ENCODE data around the gene ARSD.

The ARSD gene

DNA sequence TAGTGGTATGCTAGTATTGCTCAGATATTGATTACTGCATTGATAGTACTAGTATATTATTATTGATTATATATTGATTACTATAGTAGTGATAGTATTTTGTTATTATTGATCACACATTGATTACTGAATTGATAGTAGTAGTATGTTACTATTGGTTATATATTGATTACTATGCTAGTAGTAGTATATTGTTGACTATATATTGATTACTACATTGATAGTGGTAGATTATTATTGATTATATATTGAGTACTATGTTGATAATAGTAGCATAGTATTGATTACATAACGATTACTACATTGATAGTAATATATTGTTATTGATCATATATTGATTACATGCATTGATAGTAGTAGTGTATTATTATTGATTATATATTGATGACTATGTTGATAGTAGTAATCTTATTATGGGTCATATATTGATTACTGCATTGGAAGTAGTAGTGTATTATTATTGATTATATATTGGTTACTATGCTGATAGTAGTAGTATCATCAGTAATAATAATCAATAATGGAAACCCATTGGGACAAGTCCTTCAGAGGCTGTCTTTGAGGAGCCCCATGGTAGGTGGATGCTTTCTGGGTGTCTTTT is 69.8 kb downstream of the ARSD start:
- in situ Hi-C loops (cut with HindIII; ENCODE audit: low sequenced_read_pairs) = no loop called here

DNA sequence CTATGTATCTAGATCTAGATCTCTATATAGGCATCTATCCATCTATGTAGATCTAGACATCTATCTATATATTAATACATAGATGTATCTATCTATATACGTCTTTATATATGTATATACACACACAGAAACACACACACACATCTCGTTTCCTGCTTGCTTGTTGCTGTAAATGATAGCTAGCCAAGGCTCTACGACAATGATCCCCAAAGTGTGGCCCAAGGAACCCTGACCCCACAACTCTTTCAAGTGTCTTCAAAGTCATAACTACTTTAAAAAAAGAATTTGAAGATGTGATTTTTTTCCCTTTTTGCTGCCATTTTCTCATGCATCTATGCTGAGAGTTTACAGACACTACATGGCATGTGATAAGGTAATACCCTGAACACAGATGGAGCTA is 71.6 kb downstream of the ARSD start:
- in situ Hi-C loops (cut with HindIII; ENCODE audit: low sequenced_read_pairs) = no loop called here
- H3K4me3 ChIP-seq (ENCODE audit: low read depth, low read length) = no peak overlapping the region
- TF ChIP-seq, protein P1, sequence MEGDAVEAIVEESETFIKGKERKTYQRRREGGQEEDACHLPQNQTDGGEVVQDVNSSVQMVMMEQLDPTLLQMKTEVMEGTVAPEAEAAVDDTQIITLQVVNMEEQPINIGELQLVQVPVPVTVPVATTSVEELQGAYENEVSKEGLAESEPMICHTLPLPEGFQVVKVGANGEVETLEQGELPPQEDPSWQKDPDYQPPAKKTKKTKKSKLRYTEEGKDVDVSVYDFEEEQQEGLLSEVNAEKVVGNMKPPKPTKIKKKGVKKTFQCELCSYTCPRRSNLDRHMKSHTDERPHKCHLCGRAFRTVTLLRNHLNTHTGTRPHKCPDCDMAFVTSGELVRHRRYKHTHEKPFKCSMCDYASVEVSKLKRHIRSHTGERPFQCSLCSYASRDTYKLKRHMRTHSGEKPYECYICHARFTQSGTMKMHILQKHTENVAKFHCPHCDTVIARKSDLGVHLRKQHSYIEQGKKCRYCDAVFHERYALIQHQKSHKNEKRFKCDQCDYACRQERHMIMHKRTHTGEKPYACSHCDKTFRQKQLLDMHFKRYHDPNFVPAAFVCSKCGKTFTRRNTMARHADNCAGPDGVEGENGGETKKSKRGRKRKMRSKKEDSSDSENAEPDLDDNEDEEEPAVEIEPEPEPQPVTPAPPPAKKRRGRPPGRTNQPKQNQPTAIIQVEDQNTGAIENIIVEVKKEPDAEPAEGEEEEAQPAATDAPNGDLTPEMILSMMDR (IDR thresholded peaks at IDR 0.05; ENCODE audit: low read depth, low read length) = no peak
- no peak for DNase-seq (ENCODE audit: low read depth, low spot score)

More for the DNA sequence above, 69.8 kb downstream of the ARSD start:
- no peak overlapping the region for H3K4me3 ChIP-seq (ENCODE audit: low read depth, low read length)
- TF ChIP-seq, protein P1 (IDR thresholded peaks at IDR 0.05; ENCODE audit: low read depth, low read length) = no peak
- no peak for DNase-seq (ENCODE audit: low read depth, low spot score)

DNA sequence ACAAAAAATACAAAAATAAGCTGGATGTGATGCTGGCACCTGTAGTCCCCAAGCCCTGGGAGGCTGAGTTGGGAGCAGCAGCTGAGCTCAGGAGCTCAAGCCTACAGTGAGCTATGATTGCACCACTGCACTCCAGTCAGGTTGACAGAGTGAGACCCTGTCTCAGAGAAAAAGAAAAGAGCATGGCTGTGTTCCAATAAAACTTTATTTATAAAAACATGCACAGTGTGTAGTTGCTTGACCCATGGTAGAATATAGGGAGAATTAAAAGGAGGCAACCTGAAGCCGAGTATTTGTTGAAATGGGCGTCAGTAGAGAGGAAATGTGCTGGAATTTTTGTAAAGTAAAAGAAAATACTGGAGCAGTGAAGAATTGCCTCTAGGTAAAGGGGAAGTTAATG is 73.4 kb downstream of the ARSD start:
- TF ChIP-seq, protein P1 (IDR thresholded peaks at IDR 0.05; ENCODE audit: low read depth, low read length) = no peak
- in situ Hi-C loops (cut with HindIII; ENCODE audit: low sequenced_read_pairs) = no loop called here
- no peak for DNase-seq (ENCODE audit: low read depth, low spot score)
- no peak overlapping the region for H3K4me3 ChIP-seq (ENCODE audit: low read depth, low read length)

DNA sequence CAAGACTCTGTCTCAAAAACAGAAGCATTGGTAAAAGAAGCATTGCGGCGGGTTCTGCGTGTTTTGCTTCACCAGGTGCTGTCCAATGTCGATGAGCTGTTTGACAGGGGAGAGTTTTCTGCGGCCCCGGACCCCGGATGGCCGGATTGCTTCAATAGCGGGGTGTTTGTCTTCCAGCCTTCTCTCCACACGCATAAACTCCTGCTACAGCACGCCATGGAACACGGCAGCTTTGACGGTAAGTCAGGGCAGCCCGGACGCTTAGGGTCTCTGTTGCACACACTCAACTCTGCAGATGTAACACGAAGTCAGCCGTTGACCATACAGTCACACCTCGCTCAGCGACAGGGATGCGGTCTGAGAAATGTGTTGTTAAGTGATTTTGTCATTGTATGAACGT is 74.2 kb downstream of the ARSD start:
- DNase-seq (ENCODE audit: low read depth, low spot score) = no peak
- TF ChIP-seq, protein P1 (IDR thresholded peaks at IDR 0.05; ENCODE audit: low read depth, low read length) = no peak
- no peak overlapping the region for H3K4me3 ChIP-seq (ENCODE audit: low read depth, low read length)
- in situ Hi-C loops (cut with HindIII; ENCODE audit: low sequenced_read_pairs) = no loop called here

All from astrocyte of the spinal cord (primary cell).